Activated naive CD4-positive, alpha-beta T cell treated with anti-CD3 and anti-CD28 coated beads, Interleukin-2, amount 50 U/mL, for 24 hours (primary cell): ENCODE results near the gene SMAD9.

Experiments used
- H3K27ac Mint-ChIP-seq: one replicate; pipeline ENCODE4 v1.8.0; 2021; ENCODE audit warnings: mild to moderate bottlenecking, mixed read lengths
- H3K27me3 Mint-ChIP-seq: one replicate; pipeline ENCODE4 v1.8.0; 2021; ENCODE audit warnings: mixed read lengths
- H3K36me3 Mint-ChIP-seq: one replicate; pipeline ENCODE4 v1.8.0; 2021; ENCODE audit warnings: mixed read lengths
- H3K4me1 Mint-ChIP-seq: one replicate; pipeline ENCODE4 v1.8.0; 2021; ENCODE audit warnings: mixed read lengths
- H3K4me3 Mint-ChIP-seq: one replicate; pipeline ENCODE4 v1.8.0; 2021; ENCODE audit warnings: mild to moderate bottlenecking, mixed read lengths
- H3K9me3 Mint-ChIP-seq: one replicate; pipeline ENCODE4 v1.8.0; 2021; ENCODE audit warnings: mixed read lengths

SMAD9 gene

DNA sequence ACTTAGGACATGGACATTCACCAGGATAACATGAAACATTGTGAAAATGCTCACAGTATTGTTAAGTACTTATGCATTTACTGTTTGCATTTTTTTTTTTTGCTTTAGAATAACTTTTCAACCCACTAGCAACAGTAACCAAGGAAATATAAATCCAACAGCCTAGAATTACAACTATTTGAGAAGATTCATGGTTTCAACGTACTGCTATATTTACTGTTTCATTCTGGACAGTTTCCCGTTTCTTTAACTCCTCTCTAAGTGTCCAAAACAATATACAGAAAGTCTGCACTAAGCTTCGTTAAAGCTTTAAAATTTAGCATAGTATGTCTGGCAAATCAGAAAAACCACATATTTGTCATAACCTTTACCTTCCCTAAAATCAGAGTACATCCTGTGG lies 2.7 kb downstream of the SMAD9 start:
- Mint-ChIP-seq H3K27ac (no peak overlapping the region), H3K4me3 (no peak overlapping the region)

DNA sequence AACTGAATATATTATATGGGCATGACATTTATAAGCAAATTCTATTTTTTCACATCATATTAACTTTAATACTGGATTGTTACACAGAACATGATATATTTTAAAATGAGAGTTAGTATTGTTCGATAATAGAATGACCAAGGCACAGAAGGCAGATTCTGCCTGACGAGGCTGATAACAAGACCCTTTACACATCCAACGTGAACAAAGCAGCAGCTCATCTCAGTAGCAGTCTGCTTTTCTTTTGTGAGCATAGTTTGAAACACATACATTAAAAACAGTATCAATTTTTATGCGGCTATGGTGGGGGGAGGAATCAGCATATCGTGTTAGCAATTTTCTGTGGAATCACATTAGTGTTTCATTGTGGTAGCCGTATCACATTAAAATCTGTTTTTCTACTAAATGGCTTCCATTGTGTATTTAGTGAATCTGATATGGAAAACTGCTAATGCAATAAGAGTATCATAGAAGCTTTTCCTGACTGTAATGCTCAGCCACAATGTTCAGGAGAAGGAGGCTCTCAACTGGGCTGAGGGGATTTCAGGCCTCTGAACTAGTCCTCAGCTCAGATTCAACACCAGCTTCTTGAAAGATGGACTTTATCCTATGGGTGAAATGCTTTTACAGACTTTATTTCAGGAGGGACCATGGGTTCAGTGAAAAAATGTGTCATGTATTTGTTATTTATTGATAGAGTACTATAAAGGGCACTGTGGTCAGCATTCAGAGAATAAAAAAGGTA lies 4.0 kb downstream of the SMAD9 start:
- H3K4me1 Mint-ChIP-seq = peaks cover 5% of the 10 kb centered on the region
- no peaks in the 10 kb centered on the region for H3K9me3 Mint-ChIP-seq
- H3K36me3 Mint-ChIP-seq = no peaks in the 10 kb centered on the region
- H3K4me3 Mint-ChIP-seq = no peak overlapping the region
- peaks cover 41% of the 10 kb centered on the region for H3K27me3 Mint-ChIP-seq
- no peak overlapping the region for H3K27ac Mint-ChIP-seq

More for the DNA sequence above, 2.7 kb downstream of the SMAD9 start:
- H3K36me3 Mint-ChIP-seq = no peaks in the 10 kb centered on the region
- no peaks in the 10 kb centered on the region for H3K9me3 Mint-ChIP-seq
- peaks cover 43% of the 10 kb centered on the region for H3K27me3 Mint-ChIP-seq
- peaks cover 5% of the 10 kb centered on the region for H3K4me1 Mint-ChIP-seq

- H3K36me3 Mint-ChIP-seq = no peaks in the 10 kb centered on the region
- H3K27ac Mint-ChIP-seq = no peak overlapping the region
- peaks cover 42% of the 10 kb centered on the region for H3K27me3 Mint-ChIP-seq
- H3K9me3 Mint-ChIP-seq = no peaks in the 10 kb centered on the region
- H3K4me1 Mint-ChIP-seq = no peaks in the 10 kb centered on the region
- H3K4me3 Mint-ChIP-seq = no peak overlapping the region
Measured at GRCh38 chr13:36915106-36915505, 4.9 kb downstream of the SMAD9 start.

GRCh38 chr13:36914648-36915047 lies 5.4 kb downstream of the SMAD9 start:
- no peaks in the 10 kb centered on the region for H3K36me3 Mint-ChIP-seq
- no peaks in the 10 kb centered on the region for H3K9me3 Mint-ChIP-seq
- no peaks in the 10 kb centered on the region for H3K4me1 Mint-ChIP-seq
- H3K27ac Mint-ChIP-seq = no peak overlapping the region
- peaks cover 42% of the 10 kb centered on the region for H3K27me3 Mint-ChIP-seq
- no peak overlapping the region for H3K4me3 Mint-ChIP-seq

GRCh38 chr13:36913463-36913862 lies 6.6 kb downstream of the SMAD9 start:
- H3K27me3 Mint-ChIP-seq = peaks cover 36% of the 10 kb centered on the region
- no peaks in the 10 kb centered on the region for H3K36me3 Mint-ChIP-seq
- no peak overlapping the region for H3K27ac Mint-ChIP-seq
- H3K9me3 Mint-ChIP-seq = no peaks in the 10 kb centered on the region
- no peak overlapping the region for H3K4me3 Mint-ChIP-seq
- H3K4me1 Mint-ChIP-seq = no peaks in the 10 kb centered on the region

DNA sequence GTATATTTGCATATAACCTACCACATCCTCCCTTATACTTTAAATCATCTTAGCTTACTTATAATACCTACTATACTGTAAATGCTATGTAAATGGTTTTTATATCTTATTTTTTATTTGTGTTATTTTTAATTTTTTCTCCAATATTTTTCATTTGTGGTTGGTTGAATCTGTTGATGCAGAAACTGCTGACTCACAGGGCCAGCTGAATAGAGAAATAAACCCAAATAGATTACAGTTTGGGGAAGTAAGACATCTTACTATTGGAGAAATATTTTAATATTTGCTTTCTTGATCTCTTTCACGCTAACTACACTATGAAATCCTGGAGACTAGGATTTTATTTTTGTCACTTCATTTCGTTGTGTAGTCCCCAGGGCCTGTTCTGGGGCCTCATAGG lies 7.1 kb downstream of the SMAD9 start:
- H3K27ac Mint-ChIP-seq = no peak overlapping the region
- H3K4me1 Mint-ChIP-seq = no peaks in the 10 kb centered on the region
- peaks cover 34% of the 10 kb centered on the region for H3K27me3 Mint-ChIP-seq
- H3K9me3 Mint-ChIP-seq = no peaks in the 10 kb centered on the region
- H3K36me3 Mint-ChIP-seq = no peaks in the 10 kb centered on the region
- no peak overlapping the region for H3K4me3 Mint-ChIP-seq

- Mint-ChIP-seq H3K4me1 (no peaks in the 10 kb centered on the region), H3K27me3 (peaks cover 30% of the 10 kb centered on the region), H3K4me3 (no peak overlapping the region), H3K9me3 (no peaks in the 10 kb centered on the region), H3K36me3 (no peaks in the 10 kb centered on the region), H3K27ac (no peak overlapping the region)
Measured at GRCh38 chr13:36912369-36912768, 7.7 kb downstream of the SMAD9 start.

- Mint-ChIP-seq H3K9me3 (no peaks in the 10 kb centered on the region), H3K4me3 (no peak overlapping the region), H3K27me3 (peaks cover 25% of the 10 kb centered on the region), H3K4me1 (no peaks in the 10 kb centered on the region), H3K36me3 (no peaks in the 10 kb centered on the region), H3K27ac (no peak overlapping the region)
Measured at GRCh38 chr13:36910545-36910944, 9.5 kb downstream of the SMAD9 start.

GRCh38 chr13:36907821-36908220 lies 12.2 kb downstream of the SMAD9 start:
- Mint-ChIP-seq H3K27ac (no peak overlapping the region), H3K9me3 (no peaks in the 10 kb centered on the region), H3K4me1 (no peaks in the 10 kb centered on the region), H3K27me3 (peaks cover 19% of the 10 kb centered on the region), H3K36me3 (no peaks in the 10 kb centered on the region), H3K4me3 (no peak overlapping the region)

- Mint-ChIP-seq H3K27me3 (peaks cover 18% of the 10 kb centered on the region), H3K4me1 (no peaks in the 10 kb centered on the region), H3K9me3 (no peaks in the 10 kb centered on the region), H3K4me3 (no peak overlapping the region), H3K27ac (no peak overlapping the region), H3K36me3 (no peaks in the 10 kb centered on the region)
Measured at GRCh38 chr13:36907266-36907665, 12.8 kb downstream of the SMAD9 start.

DNA sequence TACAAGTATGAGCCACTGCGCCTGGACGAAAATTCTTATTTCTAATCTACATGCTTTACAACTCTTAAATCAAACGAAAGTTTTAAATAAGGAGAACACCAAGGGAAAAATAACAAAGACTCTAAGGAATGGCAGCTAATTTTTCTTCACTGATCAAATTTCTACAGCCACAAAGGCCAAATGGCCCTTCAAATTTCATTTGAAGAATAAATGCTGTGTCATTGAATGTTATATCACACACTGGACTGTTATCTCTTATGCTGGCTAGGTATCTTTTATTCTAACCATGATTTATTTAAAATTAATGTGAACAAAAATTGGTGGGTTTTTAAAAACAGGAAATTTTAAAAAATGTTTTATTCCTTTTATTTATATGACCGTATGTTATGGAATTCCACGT lies 14.1 kb downstream of the SMAD9 start:
- H3K4me3 Mint-ChIP-seq = no peak overlapping the region
- no peaks in the 10 kb centered on the region for H3K36me3 Mint-ChIP-seq
- H3K27me3 Mint-ChIP-seq = peaks cover 21% of the 10 kb centered on the region
- H3K9me3 Mint-ChIP-seq = no peaks in the 10 kb centered on the region
- no peak overlapping the region for H3K27ac Mint-ChIP-seq
- H3K4me1 Mint-ChIP-seq = no peaks in the 10 kb centered on the region

DNA sequence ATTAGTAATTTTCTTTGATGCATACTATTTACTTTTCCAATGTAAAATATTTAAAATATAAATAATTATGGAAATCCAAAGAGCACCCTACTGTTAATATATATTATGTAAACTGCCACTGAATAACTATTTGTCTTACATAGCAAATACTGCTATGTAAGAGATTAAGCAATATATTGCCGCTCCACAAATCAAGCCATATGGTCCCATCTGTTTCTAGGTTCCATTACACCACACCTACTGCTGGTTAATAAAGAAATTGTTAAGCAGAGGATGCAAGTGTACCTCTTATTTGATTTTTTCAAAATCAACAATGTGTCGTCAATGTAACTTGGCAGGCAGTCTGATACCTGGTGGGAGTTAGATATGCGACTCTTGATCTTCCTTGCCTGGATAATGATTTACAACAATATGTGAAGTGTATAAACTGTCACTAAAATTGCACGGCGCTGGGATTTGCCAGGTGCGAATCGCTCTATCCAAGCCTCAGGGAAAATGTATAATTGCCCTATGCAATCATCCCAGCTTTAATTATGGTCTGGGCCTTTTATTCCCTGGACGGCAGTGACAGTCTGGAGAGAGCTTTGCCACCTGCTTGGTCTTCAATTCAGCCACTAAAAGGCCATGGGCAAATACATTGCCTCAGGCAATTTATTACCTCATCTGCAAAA lies 16.0 kb downstream of the SMAD9 start:
- H3K9me3 Mint-ChIP-seq = no peaks in the 10 kb centered on the region
- no peak overlapping the region for H3K27ac Mint-ChIP-seq
- no peaks in the 10 kb centered on the region for H3K36me3 Mint-ChIP-seq
- no peaks in the 10 kb centered on the region for H3K4me1 Mint-ChIP-seq
- peaks cover 22% of the 10 kb centered on the region for H3K27me3 Mint-ChIP-seq
- no peak overlapping the region for H3K4me3 Mint-ChIP-seq

DNA sequence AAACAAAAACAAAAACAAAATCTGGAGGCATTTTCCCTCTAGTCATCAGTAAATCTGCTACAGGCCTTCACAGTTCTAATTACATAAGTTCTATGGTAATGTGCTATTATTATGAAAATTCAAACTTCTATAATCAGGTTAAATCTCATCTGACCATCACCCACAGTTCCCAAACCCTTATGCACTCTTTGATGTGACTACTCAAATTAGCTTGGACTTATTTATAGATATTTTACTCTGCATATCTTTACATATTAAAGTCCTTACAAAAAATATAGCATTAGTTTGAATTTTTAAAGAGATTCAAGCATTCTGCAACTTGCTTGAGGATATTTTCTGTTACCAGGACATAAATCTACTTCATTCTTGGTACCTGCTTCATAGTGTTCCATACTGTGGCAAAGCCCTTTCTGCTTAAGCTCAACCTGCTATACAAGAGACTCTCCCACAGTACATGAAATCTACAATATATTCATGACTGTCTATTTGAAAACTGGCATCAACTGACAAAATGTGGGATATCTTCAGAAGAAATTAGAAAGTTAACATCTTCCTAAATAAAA lies 22.9 kb downstream of the SMAD9 start:
- Mint-ChIP-seq H3K27me3 (peaks cover 17% of the 10 kb centered on the region), H3K4me1 (no peaks in the 10 kb centered on the region), H3K4me3 (no peak overlapping the region), H3K36me3 (no peaks in the 10 kb centered on the region), H3K27ac (no peak overlapping the region), H3K9me3 (no peaks in the 10 kb centered on the region)

GRCh38 chr13:36891752-36892151 lies 28.3 kb downstream of the SMAD9 start:
- H3K4me1 Mint-ChIP-seq = no peaks in the 10 kb centered on the region
- peaks cover 12% of the 10 kb centered on the region for H3K27me3 Mint-ChIP-seq
- no peaks in the 10 kb centered on the region for H3K36me3 Mint-ChIP-seq
- no peak overlapping the region for H3K27ac Mint-ChIP-seq
- H3K4me3 Mint-ChIP-seq = no peak overlapping the region
- H3K9me3 Mint-ChIP-seq = no peaks in the 10 kb centered on the region

GRCh38 chr13:36888645-36889044 lies 31.4 kb downstream of the SMAD9 start:
- no peak overlapping the region for H3K4me3 Mint-ChIP-seq
- H3K36me3 Mint-ChIP-seq = no peaks in the 10 kb centered on the region
- H3K4me1 Mint-ChIP-seq = no peaks in the 10 kb centered on the region
- H3K27me3 Mint-ChIP-seq = peaks cover 15% of the 10 kb centered on the region
- no peak overlapping the region for H3K27ac Mint-ChIP-seq
- H3K9me3 Mint-ChIP-seq = no peaks in the 10 kb centered on the region

- H3K27me3 Mint-ChIP-seq = peaks cover 15% of the 10 kb centered on the region
- H3K27ac Mint-ChIP-seq = no peak overlapping the region
- no peaks in the 10 kb centered on the region for H3K36me3 Mint-ChIP-seq
- no peak overlapping the region for H3K4me3 Mint-ChIP-seq
- H3K9me3 Mint-ChIP-seq = no peaks in the 10 kb centered on the region
- no peaks in the 10 kb centered on the region for H3K4me1 Mint-ChIP-seq
Measured at GRCh38 chr13:36887758-36888521, 32.1 kb downstream of the SMAD9 start.
